H7 (cell line): ENCODE measurements around the gene ITSN1. TPM values are rescaled to one million over a fixed set of nuclear protein-coding genes. Genes with fewer than 3 reads are reported as not detected.
"Not testable (repeated sequence)": the region's sequence is repeated elsewhere in the genome, so short reads cannot be mapped to it uniquely, and the experiment has no call there.

Experiments
- DNase-seq: peaks from one replicate; pipeline ENCODE4 v3.0.0; 2012
- H3K27me3 ChIP-seq: 2 replicates; pipeline ENCODE4 v1.6.0; 2011; ENCODE audit warnings: mild to moderate bottlenecking, low read length; ENCODE audit not compliant: control insufficient read depth, insufficient read depth
- H3K36me3 ChIP-seq: replicated peaks from 2 replicates; pipeline ENCODE4 v1.5.1; 2011; ENCODE audit warnings: low read length; ENCODE audit not compliant: control insufficient read depth, insufficient read depth
- H3K4me3 ChIP-seq: 2 replicates; pipeline ENCODE4 v1.5.1; 2011; ENCODE audit warnings: low read depth, mild to moderate bottlenecking, control low read depth, low read length, moderate library complexity; ENCODE audit not compliant: insufficient read depth
- total RNA-seq: library from RNA; depleted of rRNA; stranded (reverse); fragments of >200 nt; shearing (Covaris generic); gene quantifications from 2 replicates; pipeline ENCODE4 v1.2.3, GENCODE V29; 2014

ITSN1 gene
- total RNA-seq, 1 experiment from 2014 or later: 44.3 TPM

GRCh38 chr21:33707846-33708245 is 65.5 kb downstream of the ITSN1 start:
- no peaks in the 10 kb centered on the region for H3K27me3 ChIP-seq
- no peak for DNase-seq

GRCh38 chr21:33708874-33709273 is 66.6 kb downstream of the ITSN1 start:
- no peak overlapping the region for H3K4me3 ChIP-seq
- no peak for DNase-seq
- H3K36me3 ChIP-seq: no peaks in the 10 kb centered on the region
- no peaks in the 10 kb centered on the region for H3K27me3 ChIP-seq

More at GRCh38 chr21:33707846-33708245, 65.5 kb downstream of the ITSN1 start:
- no peak overlapping the region for H3K4me3 ChIP-seq
- H3K36me3 ChIP-seq: no peaks in the 10 kb centered on the region

- DNase-seq: peak; percentile 53
- Histone ChIP-seq H3K27me3 (no peaks in the 10 kb centered on the region), H3K36me3 (no peaks in the 10 kb centered on the region), H3K4me3 (no peak overlapping the region)
Measured at GRCh38 chr21:33712022-33712803, 69.9 kb downstream of the ITSN1 start.

- Histone ChIP-seq H3K36me3 (peaks cover 3% of the 10 kb centered on the region), H3K27me3 (no peaks in the 10 kb centered on the region), H3K4me3 (no peak overlapping the region)
- no peak for DNase-seq
Measured at GRCh38 chr21:33721081-33721480, 78.8 kb downstream of the ITSN1 start.

GRCh38 chr21:33729139-33729538 is 86.8 kb downstream of the ITSN1 start:
- H3K4me3 ChIP-seq, H3K36me3 ChIP-seq, DNase-seq, H3K27me3 ChIP-seq: not testable (repeated sequence)

GRCh38 chr21:33729641-33730040 is 87.3 kb downstream of the ITSN1 start:
- no peak overlapping the region for H3K4me3 ChIP-seq
- H3K36me3 ChIP-seq: 0 out of 2 replicates have a peak, but pooled peaks cover 1% of the 10 kb centered on the region
- H3K27me3 ChIP-seq: no peaks in the 10 kb centered on the region
- DNase-seq: no peak

- no peak overlapping the region for H3K4me3 ChIP-seq
- H3K27me3 ChIP-seq: no peaks in the 10 kb centered on the region
- DNase-seq: no peak
- peaks cover 1% of the 10 kb centered on the region for H3K36me3 ChIP-seq
Measured at GRCh38 chr21:33731447-33731846, 89.1 kb downstream of the ITSN1 start.

- no peak for DNase-seq
- Histone ChIP-seq H3K36me3 (peaks cover 1% of the 10 kb centered on the region), H3K4me3 (no peak overlapping the region), H3K27me3 (no peaks in the 10 kb centered on the region)
Measured at GRCh38 chr21:33732038-33732437, 89.7 kb downstream of the ITSN1 start.

- no peaks in the 10 kb centered on the region for H3K27me3 ChIP-seq
- DNase-seq: no peak
Measured at GRCh38 chr21:33733601-33734000, 91.3 kb downstream of the ITSN1 start.

GRCh38 chr21:33734291-33734690 is 92.0 kb downstream of the ITSN1 start:
- Histone ChIP-seq H3K4me3 (no peak overlapping the region), H3K36me3 (peaks cover 3% of the 10 kb centered on the region), H3K27me3 (no peaks in the 10 kb centered on the region)
- no peak for DNase-seq

More at GRCh38 chr21:33733601-33734000, 91.3 kb downstream of the ITSN1 start:
- Histone ChIP-seq H3K4me3 (no peak overlapping the region), H3K36me3 (peaks cover 2% of the 10 kb centered on the region)

GRCh38 chr21:33734818-33735217 is 92.5 kb downstream of the ITSN1 start:
- no peak for DNase-seq
- Histone ChIP-seq H3K36me3 (peaks cover 3% of the 10 kb centered on the region), H3K4me3 (no peak overlapping the region), H3K27me3 (no peaks in the 10 kb centered on the region)

GRCh38 chr21:33736569-33736968 is 94.3 kb downstream of the ITSN1 start:
- peaks cover 3% of the 10 kb centered on the region for H3K36me3 ChIP-seq
- H3K4me3 ChIP-seq: no peak overlapping the region
- H3K27me3 ChIP-seq: no peaks in the 10 kb centered on the region
- DNase-seq: no peak

- H3K4me3 ChIP-seq: no peak overlapping the region
- DNase-seq: no peak
- no peaks in the 10 kb centered on the region for H3K27me3 ChIP-seq
- H3K36me3 ChIP-seq: peaks cover 3% of the 10 kb centered on the region
Measured at GRCh38 chr21:33739701-33740100, 97.4 kb downstream of the ITSN1 start.

- H3K27me3 ChIP-seq: no peaks in the 10 kb centered on the region
- no peaks in the 10 kb centered on the region for H3K36me3 ChIP-seq
- DNase-seq: no peak
- H3K4me3 ChIP-seq: no peak overlapping the region
Measured at GRCh38 chr21:33747420-33747819, 105.1 kb downstream of the ITSN1 start.

GRCh38 chr21:33748903-33749302 is 106.6 kb downstream of the ITSN1 start:
- Histone ChIP-seq H3K4me3 (no peak overlapping the region), H3K27me3 (no peaks in the 10 kb centered on the region), H3K36me3 (no peaks in the 10 kb centered on the region)
- no peak for DNase-seq
